Endothelial cell of umbilical vein (primary cell): ENCODE measurements around the gene GGA1. TPM values are rescaled to one million over a fixed set of nuclear protein-coding genes. Genes with fewer than 3 reads are reported as not detected.

Experiments
- BruUV-seq: library from RNA; stranded (reverse); fragments of 400-500 nt; replicated peaks from 2 replicates; lab custom pipeline; 2021; lab: Mats Ljungman, UMichigan
- CTCF ChIA-PET: fragments of 300-600, 350-600 bp; sonication (Branson Sonifier 250); formaldehyde crosslinking; loops from one replicate; lab custom pipeline; 2021; ENCODE audit warnings: antibody characterized with exemption, inconsistent platforms; lab: Charles Lee
- POLR2A ChIA-PET: fragments of 300-600, 350-600 bp; sonication (Branson Sonifier 250); formaldehyde crosslinking; loops from one replicate; lab custom pipeline; 2021; ENCODE audit warnings: antibody characterized with exemption, inconsistent platforms; lab: Charles Lee
- DNase-seq: peaks from one replicate; pipeline ENCODE4 v3.0.0-alpha.2; 2011; ENCODE audit warnings: low read depth, low spot score
- FAIRE-seq: peaks from 2 replicates; lab custom pipeline; 2011; peaks lifted over from hg19 to GRCh38; lab: Jason Lieb, UNC
- H2AFZ ChIP-seq: 2 replicates; pipeline ENCODE4 v1.6.0; 2012; ENCODE audit warnings: low read depth, low read length, control low read depth, inconsistent platforms
- H3K27ac ChIP-seq: 2 replicates; pipeline ENCODE4 v1.5.1; 2011; ENCODE audit warnings: low read depth, mild to moderate bottlenecking, control low read depth, low read length, moderate library complexity; ENCODE audit not compliant: insufficient read depth
- H3K27me3 ChIP-seq, 2 experiments: 2 replicates each; pipeline versions ENCODE4 v1.6.0 to v1.6.1; 2011; ENCODE audit warnings: low read length in 2 of 2, mixed read lengths in 1 of 2; ENCODE audit not compliant: control insufficient read depth in 2 of 2, insufficient read depth in 2 of 2
- H3K36me3 ChIP-seq, 2 experiments: 2 replicates in 1 of 2; 3 replicates in 1 of 2; pipeline ENCODE4 v1.5.1; 2011; ENCODE audit warnings: low read length in 2 of 2, mild to moderate bottlenecking in 1 of 2, moderate library complexity in 1 of 2; ENCODE audit not compliant: control insufficient read depth in 2 of 2, insufficient read depth in 2 of 2; ENCODE audit errors: extremely low read depth in 1 of 2
- H3K4me1 ChIP-seq: 3 replicates; pipeline ENCODE4 v1.5.1; 2011; ENCODE audit warnings: mild to moderate bottlenecking, low read length; ENCODE audit not compliant: control insufficient read depth, insufficient read depth; ENCODE audit errors: extremely low read depth
- H3K4me2 ChIP-seq: 2 replicates; pipeline ENCODE4 v1.6.1; 2011; ENCODE audit warnings: low read length, control low read depth, mixed read lengths; ENCODE audit not compliant: insufficient read depth
- H3K4me3 ChIP-seq, 3 experiments: fragments of 200-600 bp in 1 of 3; sonication (generic), shearing (Covaris generic) in 1 of 3; replicated peaks in 1 of 3; 2 replicates each; pipeline ENCODE4 v1.5.1; 2011 to 2016; ENCODE audit warnings: control low read depth in 3 of 3, low read length in 3 of 3, mild to moderate bottlenecking in 2 of 3, inconsistent platforms in 1 of 3, low read depth in 1 of 3, moderate library complexity in 1 of 3; ENCODE audit not compliant: insufficient read depth in 1 of 3
- H3K79me2 ChIP-seq: 2 replicates; pipeline ENCODE4 v1.6.0; 2012; ENCODE audit warnings: low read length, inconsistent platforms; ENCODE audit not compliant: control insufficient read depth, insufficient read depth
- H3K9ac ChIP-seq: replicated peaks from 2 replicates; pipeline ENCODE3; 2011; ENCODE audit warnings: low read length, control low read depth; ENCODE audit not compliant: insufficient read depth; ENCODE audit errors: extremely low read depth
- H3K9me1 ChIP-seq: replicated peaks from 3 replicates; pipeline ENCODE4 v1.6.0; 2011; ENCODE audit warnings: mild to moderate bottlenecking, low read length; ENCODE audit not compliant: control insufficient read depth, insufficient read depth; ENCODE audit errors: extremely low read depth
- H3K9me3 ChIP-seq: replicated peaks from 2 replicates; pipeline ENCODE4 v1.5.1; 2012; ENCODE audit warnings: low read length, inconsistent platforms; ENCODE audit not compliant: control insufficient read depth, insufficient read depth
- H4K20me1 ChIP-seq: replicated peaks from 2 replicates; pipeline ENCODE3; 2011; ENCODE audit warnings: mild to moderate bottlenecking, low read length; ENCODE audit not compliant: control insufficient read depth, insufficient read depth; ENCODE audit errors: extremely low read depth
- CTCF ChIP-seq, 2 donors: IDR thresholded peaks; 1 replicate in 1 of 2; 2 replicates in 1 of 2; pipeline ENCODE4 v1.5.1; 2011; ENCODE audit warnings: low read length in 2 of 2, mild to moderate bottlenecking in 2 of 2, moderate library complexity in 2 of 2, control low read depth in 1 of 2, inconsistent platforms in 1 of 2, low read depth in 1 of 2; ENCODE audit not compliant: insufficient read depth in 1 of 2; ENCODE audit errors: extremely low read depth in 1 of 2
- EZH2 ChIP-seq: IDR thresholded peaks from 2 replicates; pipeline ENCODE4 v1.6.1; 2012; ENCODE audit warnings: borderline replicate concordance, low read depth, mild to moderate bottlenecking, moderate library complexity, low read length, inconsistent platforms; ENCODE audit not compliant: severe bottlenecking
- FOS ChIP-seq: IDR thresholded peaks from 2 replicates; pipeline ENCODE4 v1.6.1; 2011; ENCODE audit warnings: mild to moderate bottlenecking, low read length, moderate library complexity, borderline replicate concordance; ENCODE audit not compliant: insufficient read depth
- GATA2 ChIP-seq: IDR thresholded peaks from 2 replicates; pipeline ENCODE4 v1.7.0; 2011; ENCODE audit warnings: low read depth, mild to moderate bottlenecking, moderate library complexity, mixed read lengths, low read length; ENCODE audit not compliant: insufficient read length, insufficient read depth
- JUN ChIP-seq: IDR thresholded peaks from 2 replicates; pipeline ENCODE4 v1.6.1; 2011; ENCODE audit warnings: borderline replicate concordance, low read depth; ENCODE audit not compliant: insufficient read length, insufficient read depth
- MAX ChIP-seq: IDR thresholded peaks from 2 replicates; pipeline ENCODE4 v1.6.1; 2011; ENCODE audit not compliant: insufficient read depth, insufficient read length
- MYC ChIP-seq: IDR thresholded peaks from one replicate; pipeline ENCODE4 v1.6.1; 2011; ENCODE audit warnings: mild to moderate bottlenecking, low read depth, low read length
- POLR2A ChIP-seq: IDR thresholded peaks from 2 replicates; pipeline ENCODE4 v1.6.1; 2012; ENCODE audit warnings: low read depth, mild to moderate bottlenecking, control low read depth, low read length
- POLR2AphosphoS5 ChIP-seq: IDR thresholded peaks from 2 replicates; pipeline ENCODE4 v1.6.1; 2012; ENCODE audit warnings: low read depth, mild to moderate bottlenecking, control low read depth, low read length, moderate library complexity; ENCODE audit not compliant: insufficient read depth
- dilution Hi-C: fragments of 300-500 bp; cut with MboI; formaldehyde crosslinking; loops from one replicate; pipeline ENCODE4 v1.15.0; 2019; ENCODE audit warnings: low sequenced_read_pairs; ENCODE audit not compliant: extremely low pct_ligation_motif_present
- intact Hi-C: fragments of 100-400 bp; cut with micrococcal nuclease; formaldehyde crosslinking; loops from one replicate; pipeline ENCODE4 v1.10.0; 2022
- polyA plus RNA-seq, 4 experiments: library from polyadenylated mRNA; depleted of rRNA in 3 of 4; stranded (reverse) in 3 of 4; unstranded in 1 of 4; fragments of >200 nt; gene quantifications; 2 replicates each; pipeline versions ENCODE4 v1.2.1 to v1.2.3, GENCODE V29; 2011 to 2012; ENCODE audit warnings: missing spikeins in 1 of 4
- total RNA-seq: library from RNA; stranded (reverse); gene quantifications from 2 replicates; pipeline ENCODE4 v1.2.3, GENCODE V29; 2021

GGA1 gene
- total and polyA plus RNA-seq, 2 donors (not counting 3 experiments of a cell fraction or from before 2014, with no cell fraction given) = 54.1 to 67.5 TPM

GRCh38 chr22:37607935-37608476, 628 bp upstream of the GGA1 start:
- BruUV-seq = TSS peak; percentile 89
- intact Hi-C loops (loop anchor here (1.0 to 5.0 kb wide), 6 partner anchors 25 to 139 kb away; partner anchors contain the start of gene NOL12), dilution Hi-C loops (no loop called here)
- Histone ChIP-seq H2AFZ (peak overlapping the region; percentile 49), H3K9me1 (no peaks in the 10 kb centered on the region), H3K9ac (peak overlapping the region; percentile 55), H3K4me2 (peak overlapping the region; percentile 92), H3K9me3 (no peaks in the 10 kb centered on the region), H3K79me2 (peaks cover 26% of the 10 kb centered on the region), H3K27me3 (peaks cover 0 to 7% of the 10 kb centered on the region in 2 experiments), H4K20me1 (no peaks in the 10 kb centered on the region), H3K4me3 (peak overlapping the region in 2 of 3 experiments; percentile 17 to 83), H3K27ac (peak overlapping the region; percentile 79), H3K36me3 (no peaks in the 10 kb centered on the region), H3K4me1 (peaks cover 19% of the 10 kb centered on the region)
- FAIRE-seq = no peak
- CTCF ChIA-PET = interaction anchor here (0.6 to 5.7 kb wide), 21 partner anchors 11 to 347 kb away, joined by 3 to 92 read pairs (median 6); no protein-coding TSS in a partner anchor
- POLR2A ChIA-PET = interaction anchor here (0.5 to 1.0 kb wide), 4 partner anchors 15 to 197 kb away, joined by 3 to 10 read pairs (median 3); a partner anchor contains a TSS
- TF ChIP-seq MYC (no peak), JUN (no peak), CTCF (IDR thresholded peaks at IDR 0.05; ENCODE audit: extremely low read depth in 1 of 2, insufficient read depth in 1 of 2, low read depth in 1 of 2, low read length in 2 of 2) (no peak), POLR2A (peak; percentile 33), FOS (no peak), POLR2AphosphoS5 (no peak), EZH2 (no peak), GATA2 (no peak), MAX (peak; percentile 41)
- DNase-seq = no peak
